Smooth muscle cell (in vitro differentiated cells): ENCODE results near the gene ENTPD2. TPM values are rescaled to one million over a fixed set of nuclear protein-coding genes. Genes with fewer than 3 reads are reported as not detected.

Experiments used
- DNase-seq: peaks from one replicate; lab custom pipeline; 2025; ENCODE audit not compliant: unreplicated experiment; lab: John Stamatoyannopoulos, UW
- H2AFZ ChIP-seq: fragments of 200-600 bp; sonication (generic); 2 replicates; pipeline ENCODE4 v1.6.0; 2016; ENCODE audit warnings: antibody characterized with exemption, low read depth, mild to moderate bottlenecking
- H3F3A ChIP-seq: fragments of 200-600 bp; sonication (generic); 2 replicates; pipeline ENCODE4 v1.6.0; 2017; ENCODE audit warnings: antibody characterized with exemption, low read depth
- H3K27ac ChIP-seq: fragments of 200-600 bp; sonication (generic); 2 replicates; pipeline ENCODE4 v1.5.1; 2016; ENCODE audit warnings: low read depth, mild to moderate bottlenecking
- H3K27me3 ChIP-seq: fragments of 200-600 bp; sonication (generic); 2 replicates; pipeline ENCODE4 v1.6.1; 2016; ENCODE audit warnings: low read depth, mild to moderate bottlenecking
- H3K36me3 ChIP-seq: fragments of 200-600 bp; sonication (generic); 2 replicates; pipeline ENCODE4 v1.5.1; 2016; ENCODE audit warnings: low read depth
- H3K4me1 ChIP-seq: fragments of 200-600 bp; sonication (generic); 2 replicates; pipeline ENCODE4 v1.5.1; 2016; ENCODE audit warnings: low read depth
- H3K4me2 ChIP-seq: fragments of 200-600 bp; sonication (generic); 2 replicates; pipeline ENCODE4 v1.6.0; 2016; ENCODE audit warnings: mild to moderate bottlenecking
- H3K4me3 ChIP-seq: fragments of 200-600 bp; sonication (generic); 2 replicates; pipeline ENCODE4 v1.5.1; 2016; ENCODE audit warnings: mild to moderate bottlenecking
- H3K79me2 ChIP-seq: fragments of 200-600 bp; sonication (generic); 2 replicates; pipeline ENCODE4 v1.6.0; 2016; ENCODE audit warnings: low read depth, mild to moderate bottlenecking
- H3K9ac ChIP-seq: fragments of 200-600 bp; sonication (generic); 2 replicates; pipeline ENCODE4 v1.6.0; 2016; ENCODE audit warnings: low read depth
- H3K9me3 ChIP-seq: fragments of 200-600 bp; sonication (generic); replicated peaks from 2 replicates; pipeline ENCODE4 v1.5.1; 2016; ENCODE audit warnings: low read depth
- H4K20me1 ChIP-seq: fragments of 200-600 bp; sonication (generic); 2 replicates; pipeline ENCODE4 v1.6.0; 2016; ENCODE audit warnings: low read depth
- CTCF ChIP-seq: fragments of 200-600 bp; sonication (generic); IDR thresholded peaks from 2 replicates; pipeline ENCODE4 v1.5.1; 2017; ENCODE audit warnings: borderline replicate concordance, mild to moderate bottlenecking, antibody characterized with exemption; ENCODE audit not compliant: insufficient read depth, poor library complexity, severe bottlenecking
- WGBS: methylation state at CpG from one replicate; pipeline ENCODE4 v1.1.7; 2016; ENCODE audit warnings: low lambda C conversion rate; 5-methylcytosine and 5-hydroxymethylcytosine counted together
- polyA plus RNA-seq: library from polyadenylated mRNA; unstranded; fragments of >200 nt; fragmentation: Nextera tagmentation; extraction: Ambion mirVana; gene quantifications from 2 replicates; pipeline ENCODE4 v1.2.1, GENCODE V29; 2016
- total RNA-seq: library from RNA; depleted of rRNA; stranded (reverse); fragments of >200 nt; gene quantifications from 2 replicates; pipeline ENCODE4 v1.2.3, GENCODE V29; 2014

The ENTPD2 gene
- total and polyA plus RNA-seq, 2 experiments from 2014 or later: 0.30 TPM; not detected in 1

GRCh38 chr9:137037035-137037434, 16.8 kb downstream of the ENTPD2 start:
- H3K27ac ChIP-seq: no peak overlapping the region
- no peaks in the 10 kb centered on the region for H3K9me3 ChIP-seq
- no peak for DNase-seq
- TF ChIP-seq CTCF: no peak
- H3K9ac ChIP-seq: no peak overlapping the region
- no peak overlapping the region for H3K4me3 ChIP-seq
- no peaks in the 10 kb centered on the region for H3F3A ChIP-seq
- H3K4me2 ChIP-seq: no peak overlapping the region
- no peaks in the 10 kb centered on the region for H3K36me3 ChIP-seq
- H3K4me1 ChIP-seq: no peaks in the 10 kb centered on the region
- H4K20me1 ChIP-seq: no peaks in the 10 kb centered on the region
- no peaks in the 10 kb centered on the region for H3K79me2 ChIP-seq
- no peak overlapping the region for H2AFZ ChIP-seq
- no peaks in the 10 kb centered on the region for H3K27me3 ChIP-seq
- 85% methylated on average over 10 of the region's 13 CpGs for WGBS

- no peak overlapping the region for H3K4me2 ChIP-seq
- no peak overlapping the region for H3K27ac ChIP-seq
- H3K36me3 ChIP-seq: no peaks in the 10 kb centered on the region
- no peak overlapping the region for H3K9ac ChIP-seq
- DNase-seq: no peak
- no peaks in the 10 kb centered on the region for H3K9me3 ChIP-seq
- no peaks in the 10 kb centered on the region for H4K20me1 ChIP-seq
- H2AFZ ChIP-seq: no peak overlapping the region
- no peaks in the 10 kb centered on the region for H3K79me2 ChIP-seq
- no peaks in the 10 kb centered on the region for H3K4me1 ChIP-seq
- no peaks in the 10 kb centered on the region for H3K27me3 ChIP-seq
- no peak overlapping the region for H3K4me3 ChIP-seq
- H3F3A ChIP-seq: no peaks in the 10 kb centered on the region
- WGBS: 81% methylated on average over 8 of the region's 8 CpGs
- no peak for TF ChIP-seq CTCF
These were observed 17.9 kb downstream of the ENTPD2 start for GRCh38 chr9:137035937-137036336.

GRCh38 chr9:137035507-137035834, 18.4 kb downstream of the ENTPD2 start:
- H4K20me1 ChIP-seq: no peaks in the 10 kb centered on the region
- WGBS: 40% methylated on average over 9 of the region's 9 CpGs
- H3K9ac ChIP-seq: no peak overlapping the region
- no peaks in the 10 kb centered on the region for H3K27me3 ChIP-seq
- no peak overlapping the region for H3K4me3 ChIP-seq
- no peak overlapping the region for H3K27ac ChIP-seq
- no peaks in the 10 kb centered on the region for H3K36me3 ChIP-seq
- H3K9me3 ChIP-seq: no peaks in the 10 kb centered on the region
- no peaks in the 10 kb centered on the region for H3F3A ChIP-seq
- no peak for DNase-seq
- no peaks in the 10 kb centered on the region for H3K4me1 ChIP-seq
- H2AFZ ChIP-seq: no peak overlapping the region
- H3K4me2 ChIP-seq: no peak overlapping the region
- TF ChIP-seq CTCF: no peak
- no peaks in the 10 kb centered on the region for H3K79me2 ChIP-seq

GRCh38 chr9:137034709-137035506, 19.0 kb downstream of the ENTPD2 start:
- H3K4me3 ChIP-seq: no peak overlapping the region
- 49% methylated on average over 24 of the region's 24 CpGs for WGBS
- no peaks in the 10 kb centered on the region for H3K27me3 ChIP-seq
- H3K79me2 ChIP-seq: no peaks in the 10 kb centered on the region
- no peaks in the 10 kb centered on the region for H3K36me3 ChIP-seq
- no peaks in the 10 kb centered on the region for H3K4me1 ChIP-seq
- no peaks in the 10 kb centered on the region for H3K9me3 ChIP-seq
- H2AFZ ChIP-seq: no peak overlapping the region
- no peak overlapping the region for H3K9ac ChIP-seq
- no peak overlapping the region for H3K27ac ChIP-seq
- no peaks in the 10 kb centered on the region for H4K20me1 ChIP-seq
- peak; percentile 77 for TF ChIP-seq CTCF
- H3F3A ChIP-seq: no peaks in the 10 kb centered on the region
- DNase-seq: peak; percentile 32
- no peak overlapping the region for H3K4me2 ChIP-seq
